Embryonic facial prominence (tissue), 1 donor: ENCODE measurements around the gene ACTR10.

Experiments used
- DNase-seq: peaks from one replicate; pipeline ENCODE4 v3.0.0-alpha.2; 2016; ENCODE audit errors: extremely low spot score

Gene ACTR10

DNA sequence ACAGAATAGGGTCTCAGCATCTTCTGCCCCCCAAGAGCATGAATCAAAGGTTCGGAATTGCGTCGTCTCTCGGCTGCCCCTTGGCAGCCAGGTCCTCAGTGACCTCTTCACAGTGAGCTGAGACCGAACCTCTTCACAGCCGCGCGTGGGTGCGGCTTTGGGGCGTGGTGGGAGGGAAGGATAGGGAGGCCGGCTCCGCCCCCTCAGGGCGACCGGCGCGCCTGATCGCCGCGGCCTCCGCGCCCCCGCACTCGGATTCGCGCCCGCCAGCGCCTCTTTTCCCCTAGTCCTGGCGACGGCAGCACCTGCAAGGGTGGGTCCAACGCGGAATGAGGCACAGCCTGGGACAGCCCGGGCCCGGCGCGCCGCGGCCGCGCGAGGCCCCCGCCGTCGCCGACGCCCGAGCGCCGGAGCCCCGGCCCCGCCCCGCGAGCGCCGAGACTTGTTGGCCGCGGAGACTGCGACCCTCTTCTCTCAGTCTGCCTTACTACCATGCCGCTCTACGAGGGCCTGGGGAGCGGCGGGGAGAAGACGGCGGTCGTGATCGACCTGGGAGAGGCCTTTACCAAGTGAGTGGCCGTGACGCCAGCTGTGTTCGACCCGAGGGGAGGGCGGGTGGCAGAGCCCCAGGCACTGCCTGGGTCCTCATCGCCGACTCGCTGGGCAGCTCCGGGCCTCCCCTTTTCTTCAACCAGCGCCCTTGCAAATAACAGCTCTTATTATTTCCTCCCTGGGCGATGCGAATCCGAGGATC is at the start of gene ACTR10:
Gene ACTR10 (plus strand): TSS at position 424 of the 754 bp plus-strand sequence. CDS start 69 bp downstream, at position 493.
- DNase-seq: peak; percentile 43

- DNase-seq: no peak
Measured at GRCh38 chr14:58150243-58150805, 49.6 kb upstream of the ACTR10 start.

- DNase-seq: no peak
Measured at GRCh38 chr14:58151133-58152013, 48.6 kb upstream of the ACTR10 start.

GRCh38 chr14:58152014-58152857 is 47.7 kb upstream of the ACTR10 start, which contains the start of gene ARMH4:
Gene ARMH4, minus strand, starts transcription at chr14:58152213. Its CDS starts 12,855 bp downstream, at chr14:58139358.
- peak; percentile 72 for DNase-seq

DNA sequence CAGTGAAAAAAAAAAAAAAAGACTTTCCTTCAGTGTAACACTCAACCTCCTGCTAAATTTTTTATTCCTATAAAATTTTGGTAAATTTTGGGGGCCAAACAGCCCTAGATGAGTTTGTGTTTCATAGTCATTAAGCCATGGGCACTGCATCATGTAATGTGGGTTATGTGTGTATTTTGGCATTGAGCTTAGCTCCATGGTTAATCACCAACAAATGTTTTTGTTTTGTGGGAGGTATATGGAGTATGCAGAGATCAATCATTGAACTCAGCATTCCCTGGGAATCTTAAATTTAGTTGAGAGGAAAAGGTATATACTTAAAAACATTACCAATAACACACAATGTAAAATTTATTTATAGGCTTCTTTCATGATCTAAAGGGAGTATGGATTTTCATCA is 39.4 kb upstream of the ACTR10 start:
- DNase-seq: no peak

GRCh38 chr14:58166005-58166983 is 33.7 kb upstream of the ACTR10 start:
- DNase-seq: peak; percentile 37

DNA sequence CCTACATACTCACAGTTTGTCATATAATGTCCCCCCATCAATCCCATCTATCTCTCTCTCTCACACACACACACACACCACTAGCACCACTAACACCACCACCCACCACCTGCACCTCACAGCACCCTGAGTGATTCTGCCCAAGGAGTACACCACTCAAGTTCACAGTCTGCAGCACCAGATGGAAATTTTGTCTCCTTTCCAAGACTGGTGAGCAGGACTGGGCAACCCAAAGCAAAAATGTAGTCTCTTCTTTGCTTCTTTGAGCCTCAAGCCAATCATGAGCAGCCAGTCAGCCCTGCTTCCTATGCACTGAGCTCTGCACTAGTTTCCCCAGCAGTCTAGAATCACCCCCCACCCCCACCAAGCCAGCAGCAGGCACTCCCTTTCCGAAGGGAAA is 32.9 kb upstream of the ACTR10 start:
- no peak for DNase-seq

DNA sequence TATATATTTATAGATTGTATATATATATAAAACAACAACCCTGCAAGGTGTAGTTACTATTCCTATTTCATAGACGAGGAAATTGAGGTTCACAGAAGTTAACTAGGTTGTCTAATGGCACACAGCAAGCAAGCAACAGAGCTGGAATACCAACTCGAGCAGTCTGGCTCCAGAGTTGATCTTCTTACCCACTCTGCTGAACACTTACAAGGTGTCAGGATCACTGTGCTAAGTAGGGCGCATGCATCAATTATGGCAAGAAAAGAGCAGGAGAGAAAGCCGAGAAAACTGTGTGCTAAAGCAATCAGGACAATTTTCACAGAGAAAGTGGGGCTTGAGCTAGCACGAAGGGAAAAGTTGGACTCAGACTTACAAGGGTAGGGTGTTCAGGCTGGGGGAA is 32.1 kb upstream of the ACTR10 start:
- no peak for DNase-seq

DNA sequence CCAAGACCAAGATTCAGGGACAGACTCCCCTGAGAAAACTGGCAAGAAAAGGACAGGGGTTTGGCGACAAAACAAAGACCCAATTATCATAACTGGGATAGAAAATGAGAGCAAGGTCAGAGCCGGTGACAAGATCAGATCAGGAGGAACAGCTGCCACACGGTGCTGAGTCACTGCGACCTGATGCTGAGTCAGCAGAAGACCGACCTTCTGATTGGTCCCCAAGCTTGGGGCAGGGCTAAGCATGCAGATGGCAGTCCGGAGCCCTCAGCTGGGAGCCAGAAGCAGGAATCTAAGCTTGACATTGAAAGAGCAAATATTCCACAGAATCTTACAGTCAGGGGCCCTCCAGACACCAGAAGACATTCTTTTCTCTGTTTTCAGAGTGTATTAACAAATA is 28.9 kb upstream of the ACTR10 start:
- no peak for DNase-seq

DNA sequence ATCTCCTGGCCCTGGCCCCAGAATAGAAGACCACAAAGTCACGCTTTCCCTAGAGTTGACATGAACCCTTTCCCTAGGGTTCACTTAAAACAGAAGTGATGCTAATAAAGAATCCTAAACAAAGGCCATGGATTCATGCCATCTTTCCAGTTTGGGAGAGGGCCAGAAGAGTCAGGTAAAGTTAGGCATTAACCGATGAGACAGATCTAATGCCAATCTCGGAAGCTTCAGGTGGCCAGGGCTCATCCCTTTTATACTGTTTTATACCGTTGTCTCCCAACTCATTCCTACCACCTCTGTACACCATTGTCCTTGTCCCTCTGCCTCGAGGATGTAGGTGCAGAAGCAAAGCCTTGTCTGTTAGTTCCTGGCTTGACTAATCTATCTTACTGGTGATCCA is 22.8 kb upstream of the ACTR10 start:
- no peak for DNase-seq

DNA sequence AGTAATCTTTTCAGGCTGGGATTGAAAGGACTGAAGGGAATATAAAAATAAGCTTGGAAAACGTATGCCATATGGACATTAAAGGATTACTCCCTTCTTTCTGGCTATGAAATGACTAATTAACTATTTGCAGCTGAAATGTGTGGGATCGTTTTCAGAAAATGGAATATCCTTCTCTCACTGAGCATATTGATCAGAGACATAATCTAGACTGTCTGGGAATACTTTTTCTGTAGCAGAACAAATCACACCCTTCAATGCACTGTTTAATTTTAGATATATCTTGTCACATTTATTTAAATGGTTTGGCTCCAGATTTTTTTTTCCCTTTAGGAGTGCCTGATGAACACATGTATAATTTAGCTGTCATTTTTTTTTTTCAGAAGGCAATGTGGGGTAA is 10.8 kb upstream of the ACTR10 start:
- no peak for DNase-seq

GRCh38 chr14:58191763-58192601 is 8.0 kb upstream of the ACTR10 start:
- no peak for DNase-seq

- no peak for DNase-seq
Measured at GRCh38 chr14:58193542-58193941, 6.4 kb upstream of the ACTR10 start.

DNA sequence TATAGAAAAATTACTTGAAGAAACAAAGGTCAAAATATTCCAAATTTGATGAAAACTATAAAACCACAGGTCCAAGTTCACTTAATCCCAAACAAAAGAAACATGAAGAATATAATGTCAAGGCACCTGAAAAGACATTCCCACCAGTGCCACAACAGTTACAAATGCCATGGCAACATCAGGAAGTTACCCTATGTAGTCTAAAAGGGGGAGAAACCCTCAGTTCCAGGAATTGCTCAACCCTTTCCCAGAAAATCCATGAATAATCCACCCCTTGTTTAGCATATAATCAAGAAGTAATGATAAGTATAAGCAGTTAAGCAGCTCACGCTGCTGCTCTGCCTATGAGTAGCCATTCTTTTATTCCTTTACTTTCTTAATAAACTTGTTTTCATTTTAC is 3.8 kb upstream of the ACTR10 start:
- no peak for DNase-seq

DNA sequence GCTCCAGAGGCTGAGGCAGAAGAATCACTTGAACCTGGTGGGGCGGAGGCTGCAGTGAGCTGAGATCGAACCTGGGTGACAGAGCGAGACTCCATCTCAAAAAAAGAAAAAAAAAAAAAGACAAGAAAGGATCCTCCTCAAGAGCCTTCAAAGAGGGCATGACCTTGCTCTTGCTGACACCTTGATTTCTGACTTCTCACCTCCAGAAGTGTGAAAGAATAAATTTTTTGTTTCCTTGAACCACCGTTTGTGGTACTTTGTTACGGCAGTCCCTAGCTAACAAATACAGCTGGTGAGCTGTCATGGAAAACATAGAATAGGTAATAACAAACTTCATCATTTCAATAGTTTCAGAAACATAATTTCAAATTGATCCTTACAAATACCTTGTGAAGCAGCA is 1.9 kb upstream of the ACTR10 start:
- DNase-seq: no peak

- DNase-seq: no peak
Measured at GRCh38 chr14:58200480-58200841, 512 bp downstream of the ACTR10 start.

GRCh38 chr14:58200846-58201245 is 897 bp downstream of the ACTR10 start:
- DNase-seq: no peak

DNA sequence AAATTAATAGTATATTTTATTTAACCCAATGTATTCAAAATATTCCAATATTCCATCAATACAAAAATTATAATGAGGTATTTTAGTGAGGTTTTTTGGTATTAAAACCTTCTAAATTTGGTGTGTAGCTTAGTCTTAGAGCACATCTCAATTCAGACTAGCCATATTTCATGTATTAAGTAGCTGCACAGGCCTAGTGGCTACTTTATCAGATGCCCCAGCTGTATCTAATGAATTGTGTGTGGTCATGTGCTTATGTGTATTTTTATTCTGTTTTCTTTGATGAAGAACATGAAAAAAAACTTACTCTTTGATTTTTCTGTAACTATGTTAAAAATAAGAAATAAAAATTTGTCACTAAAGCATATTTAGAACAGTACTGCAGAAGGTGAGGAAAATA is 13.2 kb downstream of the ACTR10 start:
- no peak for DNase-seq

DNA sequence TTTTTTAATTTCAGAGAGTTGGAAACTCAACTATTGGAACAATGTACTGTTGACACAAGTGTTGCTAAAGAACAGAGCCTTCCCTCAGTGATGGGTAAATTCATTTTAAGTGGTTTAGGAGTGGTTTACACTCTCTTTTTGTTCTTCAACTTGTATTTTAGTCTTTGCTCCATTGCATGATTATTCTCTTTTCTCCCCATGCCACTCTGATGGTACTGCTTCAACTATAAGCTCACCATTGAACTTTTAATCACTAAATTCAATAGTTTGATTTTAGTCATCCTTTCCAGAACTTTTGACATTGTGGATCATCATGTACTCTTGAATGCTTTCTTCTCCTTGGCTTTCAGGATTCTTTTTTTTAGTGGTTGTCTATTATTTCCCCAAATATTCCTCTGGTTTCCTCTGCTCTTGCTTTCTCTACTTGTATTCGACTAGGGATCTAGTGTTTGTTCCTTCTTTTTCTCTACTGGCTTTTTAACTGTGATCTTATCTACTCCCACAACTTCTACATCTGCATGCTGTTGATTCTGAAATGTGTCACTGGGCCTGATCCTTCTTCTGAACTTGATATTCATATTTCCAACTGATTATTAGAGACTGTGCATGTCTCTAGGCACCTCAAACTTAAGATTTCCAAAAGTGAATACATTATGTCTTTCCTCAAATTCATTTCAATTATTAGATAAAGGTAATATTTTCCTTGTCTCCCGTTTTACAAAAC is 15.4 kb downstream of the ACTR10 start:
- no peak for DNase-seq
